ENCODE measurements around the gene OAS1.

DNA sequence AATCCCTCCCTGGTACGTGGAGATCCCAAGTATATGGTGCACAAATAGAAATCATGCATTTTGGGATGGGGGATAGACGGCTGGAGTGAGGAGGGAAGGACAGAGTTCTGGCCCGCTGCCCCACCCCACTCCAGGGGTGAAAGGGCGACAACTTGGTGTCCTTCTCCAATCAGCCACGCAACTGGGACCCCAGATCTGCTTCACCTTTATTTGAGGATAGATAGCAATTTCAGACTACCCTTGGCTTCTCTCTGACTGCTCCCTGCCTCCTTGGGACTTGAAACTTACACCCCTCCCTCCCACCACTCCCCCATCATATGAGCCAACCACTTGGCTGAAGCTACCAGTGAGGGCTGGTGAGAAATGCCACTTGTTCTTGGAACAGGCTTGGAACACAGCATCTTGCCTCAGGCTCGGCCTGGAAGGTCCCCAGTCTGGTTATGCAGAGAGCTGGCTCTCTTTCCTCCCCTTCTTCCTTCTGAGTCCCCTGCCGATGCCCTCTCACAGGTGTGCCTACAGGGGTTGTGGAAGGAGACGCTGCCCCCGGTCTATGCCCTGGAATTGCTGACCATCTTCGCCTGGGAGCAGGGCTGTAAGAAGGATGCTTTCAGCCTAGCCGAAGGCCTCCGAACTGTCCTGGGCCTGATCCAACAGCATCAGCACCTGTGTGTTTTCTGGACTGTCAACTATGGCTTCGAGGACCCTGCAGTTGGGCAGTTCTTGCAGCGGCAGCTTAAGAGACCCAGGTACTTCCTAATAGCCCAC, 39.7 kb downstream of the OAS1 start:
- TF ChIP-seq JUN (IDR thresholded peaks at IDR 0.05; ENCODE audit: borderline replicate concordance, insufficient read depth, insufficient read length, low read depth) (no peak), CTCF (IDR thresholded peaks at IDR 0.05; ENCODE audit: extremely low read depth in 1 of 2, insufficient read depth in 1 of 2, low read depth in 1 of 2, low read length in 2 of 2) (no peak), EZH2 (IDR thresholded peaks at IDR 0.05; ENCODE audit: borderline replicate concordance, low read depth, low read length, severe bottlenecking) (no peak), MYC (IDR thresholded peaks at IDR 0.05; ENCODE audit: low read depth, low read length) (no peak)

Measured in endothelial cell of umbilical vein (primary cell).